GM12873 (cell line): ENCODE measurements around the gene RALGAPB.
A peak's percentile ranks its signal among the peaks of the same experiment; 100 is the strongest.

Experiments used
- TF ChIP-seq, protein P1 (sequence below): IDR thresholded peaks from 2 replicates; pipeline ENCODE4 v1.5.1; 2012; ENCODE audit warnings: low read depth, mild to moderate bottlenecking, moderate library complexity, low read length, control low read depth; ENCODE audit not compliant: insufficient read depth; ENCODE audit errors: missing control alignments

The RALGAPB gene

GRCh38 chr20:38472513-38473366, at the start of gene RALGAPB:
RALGAPB (plus strand) TSS chr20:38472843; CDS start chr20:38488433, 15,590 bp downstream.
- TF ChIP-seq, protein P1, sequence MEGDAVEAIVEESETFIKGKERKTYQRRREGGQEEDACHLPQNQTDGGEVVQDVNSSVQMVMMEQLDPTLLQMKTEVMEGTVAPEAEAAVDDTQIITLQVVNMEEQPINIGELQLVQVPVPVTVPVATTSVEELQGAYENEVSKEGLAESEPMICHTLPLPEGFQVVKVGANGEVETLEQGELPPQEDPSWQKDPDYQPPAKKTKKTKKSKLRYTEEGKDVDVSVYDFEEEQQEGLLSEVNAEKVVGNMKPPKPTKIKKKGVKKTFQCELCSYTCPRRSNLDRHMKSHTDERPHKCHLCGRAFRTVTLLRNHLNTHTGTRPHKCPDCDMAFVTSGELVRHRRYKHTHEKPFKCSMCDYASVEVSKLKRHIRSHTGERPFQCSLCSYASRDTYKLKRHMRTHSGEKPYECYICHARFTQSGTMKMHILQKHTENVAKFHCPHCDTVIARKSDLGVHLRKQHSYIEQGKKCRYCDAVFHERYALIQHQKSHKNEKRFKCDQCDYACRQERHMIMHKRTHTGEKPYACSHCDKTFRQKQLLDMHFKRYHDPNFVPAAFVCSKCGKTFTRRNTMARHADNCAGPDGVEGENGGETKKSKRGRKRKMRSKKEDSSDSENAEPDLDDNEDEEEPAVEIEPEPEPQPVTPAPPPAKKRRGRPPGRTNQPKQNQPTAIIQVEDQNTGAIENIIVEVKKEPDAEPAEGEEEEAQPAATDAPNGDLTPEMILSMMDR: peak; percentile 50

- TF ChIP-seq, protein P1: no peak
Measured at GRCh38 chr20:38423541-38423940, 49.1 kb upstream of the RALGAPB start.

GRCh38 chr20:38424401-38424800, 48.2 kb upstream of the RALGAPB start:
- TF ChIP-seq, protein P1: no peak

DNA sequence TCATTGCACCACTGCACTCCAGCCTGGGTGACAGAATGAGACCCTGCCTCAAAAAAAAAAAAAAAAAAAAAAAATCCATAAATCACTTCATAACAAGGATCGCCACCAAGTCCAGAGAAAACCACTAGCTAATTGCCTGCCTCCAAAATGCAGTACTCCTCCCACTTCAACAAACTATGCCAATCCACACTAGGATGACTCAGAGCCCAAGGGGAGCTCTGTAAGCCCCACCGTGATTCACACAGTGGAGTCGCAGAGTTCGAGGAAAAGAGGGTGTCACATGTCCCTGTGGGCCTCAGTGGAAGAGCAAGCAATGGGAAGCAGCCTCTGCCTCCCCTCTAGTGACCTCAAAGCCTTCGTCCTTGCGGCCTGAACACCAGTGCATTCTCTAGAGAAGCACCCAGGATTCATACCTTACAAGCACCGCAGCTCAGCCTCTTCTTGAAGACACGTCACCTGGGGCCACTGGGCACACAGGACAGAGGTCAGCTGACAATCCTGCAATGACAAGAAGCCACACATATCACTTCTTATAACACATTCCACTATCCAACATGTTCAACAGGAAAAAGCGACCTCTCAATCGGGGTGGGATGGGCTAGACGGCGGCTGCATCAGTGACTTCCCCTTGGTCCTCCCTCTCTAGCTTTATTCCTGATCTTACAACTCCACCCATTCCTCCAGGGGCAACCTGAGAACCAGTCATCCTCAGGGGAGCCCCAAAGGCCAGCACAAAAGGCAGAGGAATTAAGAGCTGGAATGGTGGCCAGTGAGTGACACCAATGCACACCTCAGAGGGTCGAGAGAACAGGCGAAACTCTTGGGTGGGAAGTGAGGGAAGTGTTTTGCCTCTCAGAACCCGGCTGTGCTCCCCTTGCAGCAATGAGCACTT, 46.4 kb upstream of the RALGAPB start:
- TF ChIP-seq, protein P1: no peak

GRCh38 chr20:38427655-38428023, 45.0 kb upstream of the RALGAPB start:
- TF ChIP-seq, protein P1: no peak

DNA sequence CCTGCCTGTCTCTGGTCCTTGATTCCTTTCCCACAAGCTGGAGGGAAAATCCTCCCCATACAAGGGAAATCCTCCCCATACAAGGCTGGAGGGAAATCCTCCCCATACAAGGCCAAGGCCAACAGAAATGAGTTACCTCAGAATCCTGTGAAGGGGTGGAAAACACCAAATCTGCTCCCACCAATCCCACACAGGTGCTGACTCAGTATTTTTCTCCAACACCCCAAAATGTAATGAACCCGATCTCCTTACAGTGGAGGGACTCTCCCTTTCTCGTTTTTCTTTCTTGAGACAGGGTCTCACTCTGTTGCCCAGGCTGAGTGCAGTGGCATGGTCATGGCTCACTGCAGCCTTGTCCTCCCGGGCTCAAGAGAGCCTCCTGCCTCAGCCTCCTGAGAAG, 43.8 kb upstream of the RALGAPB start:
- TF ChIP-seq, protein P1: no peak

- TF ChIP-seq, protein P1: no peak
Measured at GRCh38 chr20:38429301-38429700, 43.3 kb upstream of the RALGAPB start.
